Dendritic cell treated with granulocyte-macrophage colony-stimulating factor and Interleukin-4, amounts not matched to agents 40 ng/mL and 50 ng/mL, for 4 days (primary cell): ENCODE results near the gene B3GNT5.
A peak's percentile ranks its signal among the peaks of the same experiment; 100 is the strongest.

Source experiments
- H3K27ac Mint-ChIP-seq: one replicate; pipeline ENCODE4 v1.8.0; 2022; ENCODE audit warnings: mild to moderate bottlenecking, mixed read lengths
- H3K27me3 Mint-ChIP-seq: one replicate; pipeline ENCODE4 v1.8.0; 2022; ENCODE audit warnings: mild to moderate bottlenecking, mixed read lengths
- H3K36me3 Mint-ChIP-seq: one replicate; pipeline ENCODE4 v1.8.0; 2022; ENCODE audit warnings: low read depth, mixed read lengths
- H3K4me1 Mint-ChIP-seq: one replicate; pipeline ENCODE4 v1.8.0; 2022; ENCODE audit warnings: low read depth, mixed read lengths
- H3K4me3 Mint-ChIP-seq: one replicate; pipeline ENCODE4 v1.8.0; 2022; ENCODE audit warnings: mild to moderate bottlenecking, moderate library complexity, mixed read lengths
- H3K9me3 Mint-ChIP-seq: one replicate; pipeline ENCODE4 v1.8.0; 2022; ENCODE audit warnings: mixed read lengths
- intact Hi-C: fragments of 100-400 bp; cut with micrococcal nuclease; formaldehyde crosslinking; loops from one replicate; pipeline ENCODE4 v1.15.0; 2022

B3GNT5 gene

GRCh38 chr3:183247011-183247589 is 6.0 kb upstream of the B3GNT5 start:
- no peaks in the 10 kb centered on the region for H3K27me3 Mint-ChIP-seq
- intact Hi-C loops: no loop called here
- peaks cover 37% of the 10 kb centered on the region for H3K4me1 Mint-ChIP-seq
- H3K9me3 Mint-ChIP-seq: peaks cover 8% of the 10 kb centered on the region
- no peak overlapping the region for H3K4me3 Mint-ChIP-seq
- H3K36me3 Mint-ChIP-seq: peaks cover 14% of the 10 kb centered on the region
- H3K27ac Mint-ChIP-seq: no peak overlapping the region

- no peaks in the 10 kb centered on the region for H3K9me3 Mint-ChIP-seq
- intact Hi-C loops: no loop called here
- H3K27me3 Mint-ChIP-seq: no peaks in the 10 kb centered on the region
- H3K36me3 Mint-ChIP-seq: peaks cover 9% of the 10 kb centered on the region
- no peak overlapping the region for H3K4me3 Mint-ChIP-seq
- peak overlapping the region; percentile 75 for H3K27ac Mint-ChIP-seq
- peaks cover 32% of the 10 kb centered on the region for H3K4me1 Mint-ChIP-seq
Observed at GRCh38 chr3:183249006-183249718, 3.9 kb upstream of the B3GNT5 start.

GRCh38 chr3:183252118-183252782 is 803 bp upstream of the B3GNT5 start:
- Mint-ChIP-seq H3K27ac (peak overlapping the region; percentile 99), H3K4me3 (peak overlapping the region; percentile 69), H3K9me3 (no peaks in the 10 kb centered on the region), H3K36me3 (peaks cover 32% of the 10 kb centered on the region), H3K4me1 (peaks cover 35% of the 10 kb centered on the region), H3K27me3 (no peaks in the 10 kb centered on the region)
- intact Hi-C loops: loop anchor here (2.0 to 5.0 kb wide), 3 partner anchors 41 to 130 kb away; no protein-coding TSS in a partner anchor

GRCh38 chr3:183253528-183254486 is 754 bp downstream of the B3GNT5 start:
- peak overlapping the region; percentile 99 for H3K27ac Mint-ChIP-seq
- H3K4me3 Mint-ChIP-seq: peak overlapping the region; percentile 90
- H3K27me3 Mint-ChIP-seq: no peaks in the 10 kb centered on the region

GRCh38 chr3:183254487-183255347 is 1.7 kb downstream of the B3GNT5 start:
- Mint-ChIP-seq H3K27me3 (no peaks in the 10 kb centered on the region), H3K4me1 (peaks cover 49% of the 10 kb centered on the region), H3K36me3 (peaks cover 54% of the 10 kb centered on the region), H3K9me3 (no peaks in the 10 kb centered on the region), H3K4me3 (peak overlapping the region; percentile 79), H3K27ac (peak overlapping the region; percentile 78)
- intact Hi-C loops: loop anchor here (5.0 kb wide), 2 partner anchors 67 to 132 kb away; no protein-coding TSS in a partner anchor

More at GRCh38 chr3:183253528-183254486, 754 bp downstream of the B3GNT5 start:
- Mint-ChIP-seq H3K9me3 (no peaks in the 10 kb centered on the region), H3K36me3 (peaks cover 48% of the 10 kb centered on the region), H3K4me1 (peaks cover 49% of the 10 kb centered on the region)
- intact Hi-C loops: loop anchor here (2.0 to 5.0 kb wide), 3 partner anchors 43 to 132 kb away; no protein-coding TSS in a partner anchor

GRCh38 chr3:183255348-183255730 is 2.3 kb downstream of the B3GNT5 start:
- H3K4me1 Mint-ChIP-seq: peaks cover 53% of the 10 kb centered on the region
- H3K9me3 Mint-ChIP-seq: no peaks in the 10 kb centered on the region
- peaks cover 56% of the 10 kb centered on the region for H3K36me3 Mint-ChIP-seq
- peak overlapping the region; percentile 79 for H3K4me3 Mint-ChIP-seq
- H3K27me3 Mint-ChIP-seq: no peaks in the 10 kb centered on the region
- intact Hi-C loops: loop anchor here (5.0 kb wide), 1 partner anchor 68 kb away; no protein-coding TSS in a partner anchor
- H3K27ac Mint-ChIP-seq: peak overlapping the region; percentile 78

GRCh38 chr3:183259087-183259486 is 6.0 kb downstream of the B3GNT5 start:
- Mint-ChIP-seq H3K36me3 (peaks cover 47% of the 10 kb centered on the region), H3K4me1 (peaks cover 61% of the 10 kb centered on the region), H3K27me3 (no peaks in the 10 kb centered on the region), H3K4me3 (no peak overlapping the region), H3K9me3 (no peaks in the 10 kb centered on the region), H3K27ac (peak overlapping the region; percentile 75)
- intact Hi-C loops: loop anchor here (5.0 kb wide), 1 partner anchor 72 kb away; no protein-coding TSS in a partner anchor

- H3K4me3 Mint-ChIP-seq: peak overlapping the region; percentile 45
- intact Hi-C loops: loop anchor here (2.0 to 5.0 kb wide), 3 partner anchors 15 to 72 kb away; no protein-coding TSS in a partner anchor
- peak overlapping the region; percentile 75 for H3K27ac Mint-ChIP-seq
Observed at GRCh38 chr3:183259621-183260020, 6.6 kb downstream of the B3GNT5 start.

GRCh38 chr3:183260167-183260904 is 7.3 kb downstream of the B3GNT5 start:
- intact Hi-C loops: loop anchor here (2.0 to 5.0 kb wide), 2 partner anchors 14 to 37 kb away; no protein-coding TSS in a partner anchor
- no peaks in the 10 kb centered on the region for H3K27me3 Mint-ChIP-seq
- no peaks in the 10 kb centered on the region for H3K9me3 Mint-ChIP-seq
- peaks cover 39% of the 10 kb centered on the region for H3K36me3 Mint-ChIP-seq
- H3K27ac Mint-ChIP-seq: peak overlapping the region; percentile 75
- H3K4me1 Mint-ChIP-seq: peaks cover 55% of the 10 kb centered on the region
- H3K4me3 Mint-ChIP-seq: peak overlapping the region; percentile 37

More at GRCh38 chr3:183259621-183260020, 6.6 kb downstream of the B3GNT5 start:
- no peaks in the 10 kb centered on the region for H3K27me3 Mint-ChIP-seq
- H3K36me3 Mint-ChIP-seq: peaks cover 46% of the 10 kb centered on the region
- H3K9me3 Mint-ChIP-seq: no peaks in the 10 kb centered on the region
- peaks cover 61% of the 10 kb centered on the region for H3K4me1 Mint-ChIP-seq

- Mint-ChIP-seq H3K4me1 (peaks cover 48% of the 10 kb centered on the region), H3K27me3 (no peaks in the 10 kb centered on the region), H3K4me3 (no peak overlapping the region), H3K27ac (no peak overlapping the region), H3K9me3 (no peaks in the 10 kb centered on the region), H3K36me3 (peaks cover 32% of the 10 kb centered on the region)
- intact Hi-C loops: loop anchor here (2.0 to 5.0 kb wide), 2 partner anchors 14 to 36 kb away; no protein-coding TSS in a partner anchor
Observed at GRCh38 chr3:183261151-183261724, 8.2 kb downstream of the B3GNT5 start.

- no peak overlapping the region for H3K4me3 Mint-ChIP-seq
- no peaks in the 10 kb centered on the region for H3K9me3 Mint-ChIP-seq
- intact Hi-C loops: loop anchor here (5.0 kb wide), 1 partner anchor 34 kb away; no protein-coding TSS in a partner anchor
- H3K27ac Mint-ChIP-seq: no peak overlapping the region
- H3K36me3 Mint-ChIP-seq: peaks cover 29% of the 10 kb centered on the region
- peaks cover 45% of the 10 kb centered on the region for H3K4me1 Mint-ChIP-seq
- H3K27me3 Mint-ChIP-seq: no peaks in the 10 kb centered on the region
Observed at GRCh38 chr3:183262875-183263378, 9.9 kb downstream of the B3GNT5 start.
